Karpas-422 (cell line): ENCODE measurements around the gene CYB561D2. TPM values are rescaled to one million over a fixed set of nuclear protein-coding genes. Genes with fewer than 3 reads are reported as not detected.
A peak's percentile ranks its signal among the peaks of the same experiment; 100 is the strongest.

Source experiments
- DNase-seq: peaks from one replicate; pipeline ENCODE4 v3.0.0-alpha.2; 2015
- H2AFZ ChIP-seq: fragments of 200-600 bp; sonication (generic); 2 replicates; pipeline ENCODE4 v1.6.1; 2014; ENCODE audit warnings: antibody characterized with exemption, low read length, mixed read lengths
- H3K27ac ChIP-seq: fragments of 200-600 bp; sonication (generic); 2 replicates; pipeline ENCODE4 v1.5.1; 2014; ENCODE audit warnings: mild to moderate bottlenecking, low read length, moderate library complexity
- H3K27me3 ChIP-seq: fragments of 200-600 bp; sonication (generic); 2 replicates; pipeline ENCODE4 v1.6.1; 2014; ENCODE audit warnings: low read length, mixed read lengths
- H3K36me3 ChIP-seq: fragments of 200-600 bp; sonication (generic); 2 replicates; pipeline ENCODE4 v1.6.1; 2014; ENCODE audit warnings: low read length, mixed read lengths; ENCODE audit not compliant: insufficient read depth
- H3K4me1 ChIP-seq: fragments of 200-600 bp; sonication (generic); 2 replicates; pipeline ENCODE4 v1.6.1; 2014; ENCODE audit warnings: mild to moderate bottlenecking, low read length, mixed read lengths
- H3K4me2 ChIP-seq: fragments of 200-600 bp; sonication (generic); 2 replicates; pipeline ENCODE4 v1.6.1; 2014; ENCODE audit warnings: low read length, low read depth, mild to moderate bottlenecking; ENCODE audit not compliant: poor library complexity, severe bottlenecking
- H3K4me3 ChIP-seq: fragments of 200-600 bp; sonication (generic); 2 replicates; pipeline ENCODE4 v1.5.1; 2014; ENCODE audit warnings: mild to moderate bottlenecking, antibody characterized with exemption, low read length, mixed read lengths
- H3K79me2 ChIP-seq: fragments of 200-600 bp; sonication (generic); 2 replicates; pipeline ENCODE4 v1.6.1; 2014; ENCODE audit warnings: mild to moderate bottlenecking, low read length, mixed read lengths
- H3K9ac ChIP-seq: fragments of 200-600 bp; sonication (generic); 2 replicates; pipeline ENCODE4 v1.6.0; 2014; ENCODE audit warnings: low read length
- H3K9me2 ChIP-seq: fragments of 200-600 bp; sonication (generic), shearing (Covaris generic); replicated peaks from 2 replicates; pipeline ENCODE4 v1.6.0; 2014; ENCODE audit warnings: mild to moderate bottlenecking, low read length, moderate library complexity; ENCODE audit not compliant: insufficient read depth
- H3K9me3 ChIP-seq: fragments of 300-700, 200-600 bp; sonication (generic); 2 replicates; pipeline ENCODE4 v1.6.1; 2014; ENCODE audit warnings: low read length, mixed read lengths
- H4K20me1 ChIP-seq: fragments of 200-600 bp; sonication (generic); 2 replicates; pipeline ENCODE4 v1.6.1; 2014; ENCODE audit warnings: mild to moderate bottlenecking, antibody characterized with exemption, low read length, low read depth; ENCODE audit not compliant: insufficient read depth
- total RNA-seq: library from RNA; depleted of rRNA; stranded (reverse); fragments of >200 nt; shearing (Covaris generic); gene quantifications from 2 replicates; pipeline ENCODE4 v1.2.3, GENCODE V29; 2014; ENCODE audit warnings: low replicate concordance

The CYB561D2 gene
- total RNA-seq, 1 experiment from 2014 or later: 32.5 TPM

DNA sequence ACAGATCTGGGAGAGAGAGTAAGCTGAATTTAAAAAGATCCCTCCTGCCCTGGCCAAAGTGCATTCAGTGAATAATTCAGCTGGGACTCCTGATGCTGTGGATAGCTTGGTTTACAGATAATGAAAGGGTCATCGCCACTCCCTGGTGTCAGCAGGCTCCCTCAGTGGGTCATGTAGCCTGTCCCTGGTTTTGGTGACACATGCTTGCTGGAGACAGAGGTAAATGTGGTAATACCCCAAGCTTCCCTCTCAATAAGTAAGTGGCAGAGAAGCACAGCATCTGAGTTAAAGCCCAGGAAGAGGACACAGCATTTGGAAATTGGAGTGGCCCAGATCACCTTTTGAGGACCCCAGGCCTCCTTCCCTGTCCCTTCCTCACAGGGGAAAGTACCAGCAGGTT, 6.8 kb downstream of the CYB561D2 start:
- no peaks in the 10 kb centered on the region for H3K9me3 ChIP-seq
- no peak for DNase-seq
- H3K4me2 ChIP-seq: peak overlapping the region; percentile 70
- H3K36me3 ChIP-seq: peaks cover 8% of the 10 kb centered on the region; the same call in 1 of the 2 replicates
- H3K9ac ChIP-seq: peak overlapping the region; percentile 93
- H2AFZ ChIP-seq: no peak overlapping the region
- no peaks in the 10 kb centered on the region for H3K9me2 ChIP-seq
- no peak overlapping the region for H3K27ac ChIP-seq
- H3K4me1 ChIP-seq: peaks cover 41% of the 10 kb centered on the region
- no peaks in the 10 kb centered on the region for H3K27me3 ChIP-seq
- H4K20me1 ChIP-seq: no peaks in the 10 kb centered on the region; the same call in 1 of the 2 replicates
- peak overlapping the region; percentile 83 for H3K4me3 ChIP-seq
- H3K79me2 ChIP-seq: peaks cover 42% of the 10 kb centered on the region

GRCh38 chr3:50358355-50358910, 7.8 kb downstream of the CYB561D2 start:
- Histone ChIP-seq H3K9ac (peak overlapping the region; percentile 93), H3K36me3 (peaks cover 8% of the 10 kb centered on the region; the same call in 1 of the 2 replicates), H2AFZ (no peak overlapping the region), H3K9me2 (no peaks in the 10 kb centered on the region), H3K4me1 (peaks cover 41% of the 10 kb centered on the region), H3K9me3 (no peaks in the 10 kb centered on the region), H3K4me3 (peak overlapping the region; percentile 83), H3K4me2 (peak overlapping the region; percentile 70), H3K27ac (no peak overlapping the region), H3K79me2 (peaks cover 42% of the 10 kb centered on the region), H3K27me3 (no peaks in the 10 kb centered on the region), H4K20me1 (no peaks in the 10 kb centered on the region; the same call in 1 of the 2 replicates)
- no peak for DNase-seq

DNA sequence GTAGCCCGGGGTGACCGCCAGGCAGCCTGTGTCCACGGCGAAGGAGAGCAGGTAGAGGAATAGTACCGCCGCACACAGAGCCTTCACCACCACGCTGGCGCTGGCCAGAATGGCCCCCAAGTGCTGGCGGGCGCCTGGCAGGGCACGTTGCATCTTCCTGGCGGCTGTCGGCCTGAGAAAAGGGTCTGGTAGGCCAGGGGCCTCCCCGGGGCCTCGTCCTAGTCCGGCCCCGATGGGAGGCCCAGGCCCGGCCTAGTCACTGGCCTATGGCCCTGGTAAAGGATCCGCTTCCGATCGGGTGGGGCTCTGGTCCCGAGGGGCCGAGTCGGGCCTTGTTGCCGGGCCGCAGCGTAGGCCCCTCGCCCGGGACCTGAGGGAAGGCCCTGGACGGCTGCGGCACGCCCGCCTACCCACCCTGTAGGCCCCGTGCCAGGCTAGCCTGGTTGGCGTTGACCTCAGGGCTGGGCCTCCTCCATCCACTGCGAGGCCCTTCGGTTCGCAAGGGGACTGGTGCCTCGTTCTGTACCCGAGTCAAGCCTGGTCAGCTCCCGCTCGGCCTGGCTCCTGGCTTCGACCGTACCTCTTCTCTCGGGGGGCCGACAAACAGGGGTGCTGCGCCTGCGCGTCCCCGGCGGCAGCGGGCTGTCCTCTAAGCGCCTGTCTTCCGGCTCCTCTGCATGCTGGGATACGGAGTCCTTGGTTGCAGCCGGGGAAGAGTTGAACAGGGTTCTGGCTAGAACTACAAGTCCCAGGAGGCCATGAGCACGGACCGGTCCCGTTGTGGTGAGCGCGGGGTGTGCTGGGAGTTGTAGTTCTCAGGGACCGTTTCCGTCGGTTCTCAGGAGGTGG, 8.5 kb downstream of the CYB561D2 start, which contains the start of gene TMEM115:
TSS of gene TMEM115 (minus strand) at position 611 of the 849 bp plus-strand sequence. CDS start at position 153, 458 bp downstream.
- Histone ChIP-seq H3K27me3 (no peaks in the 10 kb centered on the region), H4K20me1 (no peaks in the 10 kb centered on the region; the same call in 1 of the 2 replicates), H3K36me3 (peaks cover 6% of the 10 kb centered on the region; the same call in 1 of the 2 replicates), H3K9ac (peak within 1 kb of the TSS; percentile 93), H3K79me2 (peaks cover 42% of the 10 kb centered on the region), H3K4me1 (peaks cover 41% of the 10 kb centered on the region), H2AFZ (peak within 1 kb of the TSS; percentile 76), H3K9me3 (no peaks in the 10 kb centered on the region), H3K4me2 (peak within 1 kb of the TSS; percentile 70), H3K4me3 (peak within 1 kb of the TSS; percentile 83), H3K9me2 (no peaks in the 10 kb centered on the region), H3K27ac (no peak within 1 kb of the TSS)
- DNase-seq: peak; percentile 99

DNA sequence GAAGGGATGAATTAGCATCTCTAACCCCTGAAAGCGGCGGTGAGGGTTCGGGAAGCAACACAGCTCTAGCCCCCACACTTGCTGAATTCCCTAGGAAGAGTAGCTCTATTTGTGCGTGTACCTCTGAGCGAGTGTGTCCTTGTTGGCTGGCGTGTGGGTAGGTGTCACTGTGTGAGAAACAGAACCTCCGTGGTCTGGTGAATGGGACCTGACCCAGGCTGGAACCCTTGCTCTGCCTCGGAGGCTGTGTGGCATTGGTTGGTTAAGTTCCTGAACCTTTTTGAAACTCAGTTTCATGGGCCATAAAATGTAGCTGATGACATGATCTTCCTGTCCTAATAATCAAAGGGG, 9.1 kb downstream of the CYB561D2 start:
- Histone ChIP-seq H3K27me3 (no peaks in the 10 kb centered on the region), H3K4me2 (peak overlapping the region; percentile 70), H3K27ac (no peak overlapping the region), H3K4me3 (peak overlapping the region; percentile 83), H3K36me3 (0 out of 2 replicates have a peak, but pooled peaks cover 5% of the 10 kb centered on the region), H2AFZ (peak overlapping the region; percentile 76), H4K20me1 (no peaks in the 10 kb centered on the region; the same call in 1 of the 2 replicates), H3K79me2 (peaks cover 42% of the 10 kb centered on the region), H3K9me2 (no peaks in the 10 kb centered on the region), H3K4me1 (peaks cover 41% of the 10 kb centered on the region), H3K9me3 (no peaks in the 10 kb centered on the region), H3K9ac (peak overlapping the region; percentile 59)
- no peak for DNase-seq

DNA sequence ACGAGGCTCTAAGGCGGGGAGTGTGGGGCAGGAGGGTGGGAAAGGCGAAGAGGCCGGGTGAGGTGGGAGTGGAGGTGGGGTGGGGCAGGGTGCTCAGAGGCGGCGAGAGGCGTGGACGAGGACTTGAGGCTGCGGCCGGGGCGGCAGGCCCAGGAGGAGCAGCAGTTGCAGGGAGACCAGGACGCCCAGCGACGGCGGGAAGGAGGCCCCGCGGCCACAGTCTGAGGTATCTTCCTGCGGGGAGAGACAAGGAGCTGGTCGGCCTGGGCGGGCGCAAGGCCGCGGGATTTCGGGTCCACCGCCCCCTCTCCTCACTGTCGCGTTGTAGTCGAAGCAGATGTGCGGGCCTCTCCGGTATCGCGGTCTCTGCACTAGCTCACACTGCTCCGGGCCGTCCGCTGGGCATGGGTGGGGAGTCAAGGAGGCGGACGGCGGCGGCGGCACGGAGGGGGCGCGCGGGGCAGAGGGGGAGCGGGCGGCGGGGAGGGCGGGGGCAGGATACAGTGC, 14.0 kb downstream of the CYB561D2 start:
- no peak for DNase-seq
- Histone ChIP-seq H3K9me3 (no peaks in the 10 kb centered on the region), H4K20me1 (no peaks in the 10 kb centered on the region), H3K9ac (no peak overlapping the region), H2AFZ (no peak overlapping the region), H3K9me2 (no peaks in the 10 kb centered on the region), H3K4me3 (no peak overlapping the region), H3K4me1 (peaks cover 12% of the 10 kb centered on the region), H3K79me2 (no peaks in the 10 kb centered on the region), H3K27me3 (no peaks in the 10 kb centered on the region), H3K4me2 (no peak overlapping the region), H3K27ac (no peak overlapping the region), H3K36me3 (no peaks in the 10 kb centered on the region)

- Histone ChIP-seq H3K27me3 (no peaks in the 10 kb centered on the region), H3K9me2 (no peaks in the 10 kb centered on the region), H3K4me2 (peak overlapping the region; percentile 53), H2AFZ (no peak overlapping the region; the same call in 1 of the 2 replicates), H3K9me3 (no peaks in the 10 kb centered on the region), H3K27ac (no peak overlapping the region), H3K79me2 (no peaks in the 10 kb centered on the region), H3K4me1 (peaks cover 5% of the 10 kb centered on the region), H3K9ac (peak overlapping the region; percentile 50; the same call in 1 of the 2 replicates), H4K20me1 (no peaks in the 10 kb centered on the region), H3K36me3 (no peaks in the 10 kb centered on the region), H3K4me3 (peak overlapping the region; percentile 51; the same call in 1 of the 2 replicates)
- peak; percentile 91 for DNase-seq
These were observed 14.6 kb downstream of the CYB561D2 start for GRCh38 chr3:50365080-50365841.

DNA sequence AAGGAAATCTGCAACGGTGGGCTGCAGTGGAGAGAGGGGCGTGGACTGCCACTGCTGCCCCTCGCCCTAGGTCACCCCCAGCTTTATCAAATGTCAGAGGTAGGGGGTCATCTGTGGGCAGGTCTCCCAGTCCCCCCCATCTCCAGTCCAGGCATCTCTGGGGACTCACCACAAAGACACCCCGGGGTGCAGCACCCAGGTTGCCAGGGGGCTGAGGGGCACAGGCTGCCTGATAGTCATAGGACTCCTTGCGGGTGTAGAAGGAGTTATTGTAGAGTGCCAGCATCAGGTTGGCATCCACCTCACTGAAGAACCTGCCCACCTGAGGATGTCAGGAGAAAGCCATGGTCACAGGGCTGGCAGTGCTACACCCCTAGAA, 15.2 kb downstream of the CYB561D2 start:
- no peaks in the 10 kb centered on the region for H3K9me2 ChIP-seq
- H3K9me3 ChIP-seq: no peaks in the 10 kb centered on the region
- H3K4me2 ChIP-seq: peak overlapping the region; percentile 53
- H3K27ac ChIP-seq: no peak overlapping the region
- H3K36me3 ChIP-seq: no peaks in the 10 kb centered on the region
- H3K79me2 ChIP-seq: no peaks in the 10 kb centered on the region
- no peaks in the 10 kb centered on the region for H3K27me3 ChIP-seq
- no peaks in the 10 kb centered on the region for H4K20me1 ChIP-seq
- 0 out of 2 replicates have a peak overlapping the region, but pooled peaks have one; percentile 50 for H3K9ac ChIP-seq
- DNase-seq: no peak
- H2AFZ ChIP-seq: no peak overlapping the region
- peaks cover 5% of the 10 kb centered on the region for H3K4me1 ChIP-seq
- no peak overlapping the region for H3K4me3 ChIP-seq
